Chondrocyte (in vitro differentiated cells): ENCODE data around the gene TLE3. TPM values are rescaled to one million over a fixed set of nuclear protein-coding genes. Genes with fewer than 3 reads are reported as not detected.

Source experiments
- DNase-seq: peaks from one replicate; pipeline ENCODE4 v3.0.0; 2021; ENCODE audit warnings: mixed read lengths, low spot score
- H3K27ac Mint-ChIP-seq: one replicate; pipeline ENCODE4 v1.8.0; 2021; ENCODE audit warnings: mild to moderate bottlenecking, moderate library complexity, mixed read lengths; ENCODE audit not compliant: unreplicated experiment
- H3K27me3 Mint-ChIP-seq: 2 replicates; pipeline ENCODE4 v1.8.0; 2021; ENCODE audit warnings: low read depth, mixed read lengths
- H3K36me3 Mint-ChIP-seq: 2 replicates; pipeline ENCODE4 v1.8.0; 2021; ENCODE audit warnings: low read depth, mixed read lengths
- H3K4me1 Mint-ChIP-seq: 2 replicates; pipeline ENCODE4 v1.8.0; 2021; ENCODE audit warnings: low read depth, mild to moderate bottlenecking, mixed read lengths
- H3K4me3 Mint-ChIP-seq: one replicate; pipeline ENCODE4 v1.8.0; 2021; ENCODE audit warnings: mild to moderate bottlenecking, moderate library complexity, mixed read lengths; ENCODE audit not compliant: unreplicated experiment
- H3K9me3 Mint-ChIP-seq: 2 replicates; pipeline ENCODE4 v1.8.0; 2021; ENCODE audit warnings: low read depth, mixed read lengths
- CTCF ChIP-seq: fragments of 200-600 bp; sonication (generic); IDR thresholded peaks from 2 replicates; pipeline ENCODE4 v1.5.0; 2021; ENCODE audit warnings: antibody characterized with exemption, mild to moderate bottlenecking, moderate library complexity
- total RNA-seq: library from RNA; stranded (reverse); gene quantifications from 3 replicates; pipeline ENCODE4 v1.2.1, GENCODE V29; 2021

TLE3 gene
- total RNA-seq, 1 donor from 2014 or later, result 53.4 TPM

- Mint-ChIP-seq H3K27me3 (peaks cover 2% of the 10 kb centered on the region), H3K36me3 (peaks cover 11% of the 10 kb centered on the region), H3K27ac (no peak overlapping the region), H3K4me1 (no peaks in the 10 kb centered on the region), H3K9me3 (no peaks in the 10 kb centered on the region), H3K4me3 (no peak overlapping the region)
- TF ChIP-seq CTCF, result no peak
- DNase-seq, result no peak
Observed at GRCh38 chr15:70044168-70044567, 53.5 kb downstream of the TLE3 start.

GRCh38 chr15:70043590-70043989 lies 54.1 kb downstream of the TLE3 start:
- no peak for DNase-seq
- TF ChIP-seq CTCF, result no peak
- no peak overlapping the region for H3K4me3 Mint-ChIP-seq
- H3K4me1 Mint-ChIP-seq, result no peaks in the 10 kb centered on the region
- H3K9me3 Mint-ChIP-seq, result no peaks in the 10 kb centered on the region
- no peak overlapping the region for H3K27ac Mint-ChIP-seq
- H3K27me3 Mint-ChIP-seq, result peaks cover 5% of the 10 kb centered on the region
- peaks cover 9% of the 10 kb centered on the region for H3K36me3 Mint-ChIP-seq

GRCh38 chr15:70042553-70043214 lies 55.0 kb downstream of the TLE3 start:
- Mint-ChIP-seq H3K4me3 (no peak overlapping the region), H3K9me3 (no peaks in the 10 kb centered on the region), H3K4me1 (no peaks in the 10 kb centered on the region), H3K27me3 (peaks cover 7% of the 10 kb centered on the region), H3K27ac (no peak overlapping the region), H3K36me3 (peaks cover 8% of the 10 kb centered on the region)
- DNase-seq, result no peak
- no peak for TF ChIP-seq CTCF

GRCh38 chr15:70039917-70040316 lies 57.8 kb downstream of the TLE3 start:
- H3K36me3 Mint-ChIP-seq, result peaks cover 3% of the 10 kb centered on the region
- H3K27me3 Mint-ChIP-seq, result peaks cover 16% of the 10 kb centered on the region
- no peak for TF ChIP-seq CTCF
- DNase-seq, result no peak
- no peak overlapping the region for H3K27ac Mint-ChIP-seq
- no peak overlapping the region for H3K4me3 Mint-ChIP-seq
- no peaks in the 10 kb centered on the region for H3K4me1 Mint-ChIP-seq
- no peaks in the 10 kb centered on the region for H3K9me3 Mint-ChIP-seq

GRCh38 chr15:70038730-70039392 lies 58.9 kb downstream of the TLE3 start:
- no peak overlapping the region for H3K4me3 Mint-ChIP-seq
- no peak overlapping the region for H3K27ac Mint-ChIP-seq
- no peaks in the 10 kb centered on the region for H3K9me3 Mint-ChIP-seq
- H3K27me3 Mint-ChIP-seq, result peaks cover 16% of the 10 kb centered on the region
- no peaks in the 10 kb centered on the region for H3K4me1 Mint-ChIP-seq
- DNase-seq, result no peak
- no peaks in the 10 kb centered on the region for H3K36me3 Mint-ChIP-seq
- no peak for TF ChIP-seq CTCF
